Parietal lobe (tissue), 1 donor: ENCODE measurements around the gene PTTG2. TPM values are rescaled to one million over a fixed set of nuclear protein-coding genes. Genes with fewer than 3 reads are reported as not detected.

ENCODE experiments used
- total RNA-seq: library from RNA; depleted of rRNA; stranded (reverse); fragments of >200 nt; gene quantifications from one replicate; pipeline ENCODE4 v1.2.3, GENCODE V29; 2014

The PTTG2 gene
- not detected for total RNA-seq

GRCh38 chr4:37960098-37960497 lies at the start of gene PTTG2:
Gene PTTG2 (plus strand): TSS chr4:37960398. CDS start chr4:37960435, 37 bp downstream.

Other genes starting within 250 kb of the PTTG2 start
- gene PGM2, start 133.7 kb upstream of the PTTG2 start, total RNA-seq = 18.5 TPM
- gene TBC1D1, start 69.3 kb upstream of the PTTG2 start, total RNA-seq = 79.2 TPM